Testis (tissue), 3 donors: ENCODE results near the gene MRPS34. TPM values are rescaled to one million over a fixed set of nuclear protein-coding genes. Genes with fewer than 3 reads are reported as not detected.

Experiments used
- DNase-seq: peaks from one replicate; pipeline ENCODE4 v3.0.0-alpha.2; 2019
- H3K27ac ChIP-seq, 2 donors: fragments of 200-600 bp; sonication (generic); one replicate each; pipeline ENCODE4 v1.5.1; 2019
- H3K27me3 ChIP-seq: fragments of 200-600 bp; sonication (generic); one replicate; pipeline ENCODE4 v1.5.1; 2019
- H3K36me3 ChIP-seq: fragments of 200-600 bp; sonication (generic); one replicate; pipeline ENCODE4 v1.5.1; 2017; ENCODE audit warnings: low read depth; ENCODE audit errors: missing control alignments
- H3K4me1 ChIP-seq: fragments of 200-600 bp; sonication (generic); one replicate; pipeline ENCODE4 v1.5.1; 2019
- H3K4me3 ChIP-seq, 2 donors: fragments of 200-600 bp; sonication (generic); one replicate each; pipeline ENCODE4 v1.5.1; 2017 to 2019
- H3K9me3 ChIP-seq: fragments of 200-600 bp; sonication (generic); one replicate; pipeline ENCODE4 v1.5.1; 2017
- POLR2A ChIP-seq: fragments of 450-650 bp; IDR thresholded peaks from one replicate; pipeline ENCODE4 v1.6.1; 2017; ENCODE audit warnings: antibody characterized with exemption, mild to moderate bottlenecking, moderate library complexity
- WGBS, 2 donors: methylation state at CpG; one replicate each; pipeline ENCODE4 v1.1.5; 2018; 5-methylcytosine and 5-hydroxymethylcytosine counted together
- intact Hi-C: fragments of 100-400 bp; cut with DNase I; formaldehyde crosslinking; loops from one replicate; pipeline ENCODE4 v1.15.1; 2023; ENCODE audit warnings: low total_unique reads
- polyA plus RNA-seq: library from polyadenylated mRNA; stranded (reverse); fragments of 350-450 nt; fragmentation: Illumina TruSeq; extraction: RNeasy Lipid Tissue Mini Kit (QIAGEN cat#74804); gene quantifications from one replicate; pipeline ENCODE4 v1.2.3, GENCODE V29; 2014; ENCODE audit warnings: low read depth, low replicate concordance; ENCODE audit not compliant: insufficient read depth
- total RNA-seq, 2 donors: library from RNA; depleted of rRNA; stranded (reverse); fragments of >200 nt; gene quantifications; one replicate each; pipeline ENCODE4 v1.2.3, GENCODE V29; 2016
- TF ChIP-seq, protein P1 (sequence below), 3 experiments: fragments of 450-650 bp in 2 of 3; fragments of 200-600 bp in 1 of 3; sonication (generic) in 1 of 3; IDR thresholded peaks; one replicate each; pipeline ENCODE4 v1.5.1; 2016 to 2019; ENCODE audit warnings: antibody characterized with exemption in 3 of 3, mild to moderate bottlenecking in 2 of 3, moderate library complexity in 1 of 3

Gene MRPS34
- total and polyA plus RNA-seq, 3 donors from 2014 or later = 49.2 to 81.6 (median 66.5) TPM

DNA sequence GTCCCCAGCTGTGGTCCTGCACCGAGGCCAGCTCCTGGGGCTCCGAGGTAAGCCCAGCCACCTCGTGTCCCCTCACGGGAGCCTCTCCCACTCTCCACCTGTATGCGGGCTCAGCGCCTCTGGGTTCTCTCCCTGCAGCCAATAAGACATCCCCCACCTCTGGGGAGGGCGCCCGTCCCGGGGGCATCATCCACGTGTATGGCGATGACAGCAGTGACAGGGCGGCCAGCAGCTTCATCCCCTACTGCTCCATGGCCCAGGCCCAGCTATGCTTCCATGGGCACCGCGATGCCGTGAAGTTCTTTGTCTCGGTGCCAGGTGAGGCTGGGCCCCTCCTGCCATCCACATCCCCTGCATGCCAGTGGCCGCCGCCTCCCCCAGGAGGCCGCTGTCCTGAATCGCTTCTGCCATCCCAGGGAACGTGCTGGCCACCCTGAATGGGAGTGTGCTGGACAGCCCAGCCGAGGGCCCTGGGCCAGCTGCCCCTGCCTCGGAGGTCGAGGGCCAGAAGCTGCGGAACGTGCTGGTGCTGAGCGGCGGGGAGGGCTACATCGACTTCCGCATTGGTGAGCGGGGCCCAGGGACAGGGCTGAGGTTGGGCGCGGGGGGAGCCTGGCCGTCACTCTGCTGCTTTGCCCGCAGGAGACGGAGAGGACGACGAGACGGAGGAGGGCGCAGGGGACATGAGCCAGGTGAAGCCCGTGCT lies 4.7 kb downstream of the MRPS34 start:
- no peak for TF ChIP-seq POLR2A
- TF ChIP-seq, protein P1, sequence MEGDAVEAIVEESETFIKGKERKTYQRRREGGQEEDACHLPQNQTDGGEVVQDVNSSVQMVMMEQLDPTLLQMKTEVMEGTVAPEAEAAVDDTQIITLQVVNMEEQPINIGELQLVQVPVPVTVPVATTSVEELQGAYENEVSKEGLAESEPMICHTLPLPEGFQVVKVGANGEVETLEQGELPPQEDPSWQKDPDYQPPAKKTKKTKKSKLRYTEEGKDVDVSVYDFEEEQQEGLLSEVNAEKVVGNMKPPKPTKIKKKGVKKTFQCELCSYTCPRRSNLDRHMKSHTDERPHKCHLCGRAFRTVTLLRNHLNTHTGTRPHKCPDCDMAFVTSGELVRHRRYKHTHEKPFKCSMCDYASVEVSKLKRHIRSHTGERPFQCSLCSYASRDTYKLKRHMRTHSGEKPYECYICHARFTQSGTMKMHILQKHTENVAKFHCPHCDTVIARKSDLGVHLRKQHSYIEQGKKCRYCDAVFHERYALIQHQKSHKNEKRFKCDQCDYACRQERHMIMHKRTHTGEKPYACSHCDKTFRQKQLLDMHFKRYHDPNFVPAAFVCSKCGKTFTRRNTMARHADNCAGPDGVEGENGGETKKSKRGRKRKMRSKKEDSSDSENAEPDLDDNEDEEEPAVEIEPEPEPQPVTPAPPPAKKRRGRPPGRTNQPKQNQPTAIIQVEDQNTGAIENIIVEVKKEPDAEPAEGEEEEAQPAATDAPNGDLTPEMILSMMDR (IDR thresholded peaks at IDR 0.05) = no peak
- H3K36me3 ChIP-seq = no peaks in the 10 kb centered on the region
- no peaks in the 10 kb centered on the region for H3K9me3 ChIP-seq
- no peak overlapping the region for H3K4me3 ChIP-seq
- peaks cover 19% of the 10 kb centered on the region for H3K4me1 ChIP-seq
- intact Hi-C loops = no loop called here
- DNase-seq = no peak
- no peaks in the 10 kb centered on the region for H3K27me3 ChIP-seq
- no peak overlapping the region for H3K27ac ChIP-seq
- WGBS, 2 donors = 80 to 84% methylated on average over 18 to 37 of the region's 41 CpGs

DNA sequence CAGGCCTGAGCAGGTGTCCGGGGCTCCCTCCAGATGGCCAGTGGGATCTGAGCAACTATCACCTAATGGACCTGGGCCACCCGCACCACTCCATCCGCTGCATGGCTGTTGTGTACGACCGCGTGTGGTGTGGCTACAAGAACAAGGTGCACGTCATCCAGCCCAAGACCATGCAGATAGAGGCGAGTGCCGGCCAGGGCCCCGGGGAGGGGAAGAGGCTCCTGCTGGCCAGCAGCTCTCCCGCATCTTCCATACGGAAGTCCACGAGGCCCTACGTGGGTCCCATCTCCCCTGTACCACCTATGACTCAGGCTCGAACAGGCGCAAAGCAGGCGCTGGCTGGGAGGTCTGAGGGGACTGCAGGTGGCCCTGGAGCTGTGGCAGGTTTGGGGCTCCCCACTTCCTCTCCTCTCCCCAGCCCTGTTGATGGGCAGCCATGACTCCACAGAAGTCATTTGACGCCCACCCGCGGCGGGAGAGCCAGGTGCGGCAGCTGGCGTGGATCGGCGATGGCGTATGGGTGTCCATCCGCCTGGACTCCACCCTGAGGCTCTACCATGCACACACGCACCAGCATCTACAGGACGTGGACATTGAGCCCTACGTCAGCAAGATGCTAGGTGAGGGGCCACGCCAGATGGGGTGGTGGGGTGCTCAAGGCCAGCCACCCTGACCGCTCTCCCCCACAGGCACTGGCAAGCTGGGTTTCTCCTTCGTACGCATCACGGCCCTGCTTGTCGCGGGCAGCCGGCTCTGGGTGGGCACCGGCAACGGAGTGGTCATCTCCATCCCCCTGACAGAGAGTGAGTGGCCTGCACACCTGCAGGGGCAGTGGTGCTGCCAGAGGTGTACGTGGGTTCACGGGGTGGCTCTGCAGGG lies 5.6 kb downstream of the MRPS34 start:
- no peaks in the 10 kb centered on the region for H3K9me3 ChIP-seq
- TF ChIP-seq, protein P1 (IDR thresholded peaks at IDR 0.05) = no peak
- H3K27ac ChIP-seq = no peak overlapping the region
- H3K4me3 ChIP-seq = no peak overlapping the region
- H3K36me3 ChIP-seq = no peaks in the 10 kb centered on the region
- DNase-seq = no peak
- H3K4me1 ChIP-seq = peaks cover 19% of the 10 kb centered on the region
- intact Hi-C loops = no loop called here
- 92 to 94% methylated on average over 24 to 42 of the region's 42 CpGs for WGBS, 2 donors
- H3K27me3 ChIP-seq = no peaks in the 10 kb centered on the region

DNA sequence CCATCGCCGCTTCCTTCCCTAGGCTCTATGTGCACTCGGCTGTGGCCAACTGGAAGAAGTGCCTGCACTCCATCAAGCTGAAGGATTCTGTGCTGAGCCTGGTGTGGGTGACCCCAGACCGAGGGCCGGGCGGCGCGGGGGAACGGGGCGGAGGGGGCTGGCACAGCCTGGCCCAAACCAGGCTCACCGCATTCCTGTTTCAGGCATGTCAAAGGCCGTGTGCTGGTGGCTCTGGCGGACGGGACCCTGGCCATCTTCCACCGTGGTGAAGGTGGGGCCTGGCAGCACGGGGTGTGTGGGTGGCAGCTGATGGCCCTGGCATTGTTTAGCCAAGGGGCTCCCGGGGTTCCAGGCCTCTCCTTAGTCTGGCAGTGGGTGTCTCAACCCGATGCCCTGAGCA lies 6.2 kb downstream of the MRPS34 start:
- intact Hi-C loops = no loop called here
- H3K36me3 ChIP-seq = no peaks in the 10 kb centered on the region
- TF ChIP-seq, protein P1 (IDR thresholded peaks at IDR 0.05) = no peak
- TF ChIP-seq POLR2A = no peak

DNA sequence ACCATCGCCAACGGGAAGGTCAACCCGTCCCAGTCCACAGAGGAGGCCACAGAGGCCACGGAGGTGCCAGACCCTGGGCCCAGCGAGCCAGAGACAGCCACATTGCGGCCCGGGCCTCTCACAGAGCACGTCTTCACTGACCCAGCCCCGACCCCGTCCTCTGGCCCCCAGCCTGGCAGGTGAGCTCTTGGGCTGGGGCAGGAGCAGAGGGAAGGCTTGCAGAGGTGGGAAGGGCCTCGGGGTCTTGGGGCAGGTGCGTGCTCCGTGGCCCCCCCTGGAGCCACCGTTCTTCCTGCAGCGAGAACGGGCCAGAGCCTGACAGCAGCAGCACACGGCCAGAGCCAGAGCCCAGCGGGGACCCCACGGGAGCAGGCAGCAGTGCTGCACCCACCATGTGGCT lies 6.7 kb downstream of the MRPS34 start:
- Histone ChIP-seq H3K9me3 (no peaks in the 10 kb centered on the region), H3K27me3 (no peaks in the 10 kb centered on the region), H3K36me3 (no peaks in the 10 kb centered on the region), H3K4me1 (peaks cover 12% of the 10 kb centered on the region), H3K27ac (no peak overlapping the region), H3K4me3 (no peak overlapping the region)
- no peak for TF ChIP-seq POLR2A
- TF ChIP-seq, protein P1 (IDR thresholded peaks at IDR 0.05) = no peak
- 93% methylated on average over 19 of the region's 19 CpGs; no CpG with 5 or more reads in 1 of the 2 donors for WGBS, 2 donors
- no peak for DNase-seq
- intact Hi-C loops = no loop called here

More for the DNA sequence above, 6.2 kb downstream of the MRPS34 start:
- H3K4me3 ChIP-seq = no peak overlapping the region
- WGBS, 2 donors = 95% methylated on average over 18 of the region's 18 CpGs; no CpG with 5 or more reads in 1 of the 2 donors
- no peak for DNase-seq
- H3K27ac ChIP-seq = no peak overlapping the region
- H3K4me1 ChIP-seq = peaks cover 13% of the 10 kb centered on the region
- no peaks in the 10 kb centered on the region for H3K9me3 ChIP-seq
- no peaks in the 10 kb centered on the region for H3K27me3 ChIP-seq
